ENCODE data around the gene RPE. TPM values are rescaled to one million over a fixed set of nuclear protein-coding genes. Genes with fewer than 3 reads are reported as not detected.

RPE gene
- total RNA-seq, 1 experiment from 2014 or later = 77.4 TPM

DNA sequence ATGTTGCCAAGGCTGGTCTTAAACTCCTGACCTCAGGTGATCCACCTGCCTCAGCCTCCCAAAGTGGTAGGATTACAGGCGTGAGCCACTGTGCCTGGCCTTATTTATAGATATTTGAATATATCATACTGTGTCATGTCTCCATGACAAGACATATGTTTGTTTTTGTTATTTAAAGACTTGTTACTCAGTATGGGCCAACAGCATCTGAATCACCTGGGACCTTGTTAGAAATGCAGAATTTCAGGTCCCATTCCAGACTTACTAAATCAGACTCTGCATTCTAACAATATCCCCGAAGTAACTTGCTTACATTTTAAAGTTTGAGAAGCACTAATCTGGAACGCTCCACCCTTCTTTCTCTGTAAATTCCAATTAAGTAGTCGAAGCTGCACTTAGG lies 33.2 kb downstream of the RPE start:
- Histone ChIP-seq H4K20me1 (ENCODE audit: insufficient read depth, low read depth, low read length) (no peaks in the 10 kb centered on the region), H3K4me2 (ENCODE audit: low read depth, low read length, poor library complexity, severe bottlenecking) (no peak overlapping the region), H3K79me2 (ENCODE audit: low read length) (no peaks in the 10 kb centered on the region), H3K9me2 (replicated peaks; ENCODE audit: insufficient read depth, low read length) (no peaks in the 10 kb centered on the region), H3K9ac (ENCODE audit: low read length) (no peak overlapping the region), H3K36me3 (ENCODE audit: insufficient read depth, low read length) (peaks cover 14% of the 10 kb centered on the region; the same call in 1 of the 2 replicates), H2AFZ (ENCODE audit: low read length) (no peak overlapping the region), H3K27ac (ENCODE audit: low read length) (no peak overlapping the region), H3K4me1 (ENCODE audit: low read length) (no peaks in the 10 kb centered on the region), H3K9me3 (ENCODE audit: low read length) (no peaks in the 10 kb centered on the region), H3K4me3 (ENCODE audit: low read length) (no peak overlapping the region), H3K27me3 (ENCODE audit: low read length) (no peaks in the 10 kb centered on the region)
- DNase-seq = no peak

DNA sequence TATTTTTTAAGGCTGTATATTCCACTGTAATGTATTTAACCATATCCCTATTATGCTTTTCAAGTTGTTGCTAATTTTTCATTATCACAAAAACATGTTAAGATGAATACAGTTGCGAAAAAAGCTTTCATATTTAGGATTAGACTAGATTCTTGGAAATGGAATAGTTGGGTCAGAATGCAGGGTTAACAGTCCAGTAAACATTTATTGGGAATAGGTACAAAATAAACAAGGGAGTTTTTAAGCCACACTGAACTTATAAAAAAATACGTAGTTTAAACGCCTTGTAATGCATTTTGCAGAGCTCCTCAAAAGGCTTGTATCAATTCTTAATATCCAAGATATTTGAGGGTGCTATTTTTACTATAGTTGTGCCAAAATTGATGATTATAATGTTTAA lies 35.6 kb downstream of the RPE start:
- H3K27me3 ChIP-seq (ENCODE audit: low read length) = no peaks in the 10 kb centered on the region
- DNase-seq = no peak
- no peak overlapping the region for H3K9ac ChIP-seq (ENCODE audit: low read length)

GRCh38 chr2:210046851-210047500 lies 44.5 kb downstream of the RPE start:
- Histone ChIP-seq H3K4me1 (ENCODE audit: low read length) (no peaks in the 10 kb centered on the region), H3K27me3 (ENCODE audit: low read length) (no peaks in the 10 kb centered on the region), H3K9me3 (ENCODE audit: low read length) (no peaks in the 10 kb centered on the region), H4K20me1 (ENCODE audit: insufficient read depth, low read depth, low read length) (no peaks in the 10 kb centered on the region), H3K36me3 (ENCODE audit: insufficient read depth, low read length) (peaks cover 9% of the 10 kb centered on the region), H3K27ac (ENCODE audit: low read length) (no peak overlapping the region), H3K4me3 (ENCODE audit: low read length) (no peak overlapping the region), H3K79me2 (ENCODE audit: low read length) (no peaks in the 10 kb centered on the region), H3K9ac (ENCODE audit: low read length) (no peak overlapping the region), H3K9me2 (replicated peaks; ENCODE audit: insufficient read depth, low read length) (no peaks in the 10 kb centered on the region), H2AFZ (ENCODE audit: low read length) (no peak overlapping the region), H3K4me2 (ENCODE audit: low read depth, low read length, poor library complexity, severe bottlenecking) (no peak overlapping the region)
- DNase-seq = no peak

More for the DNA sequence above, 35.6 kb downstream of the RPE start:
- H3K4me2 ChIP-seq (ENCODE audit: low read depth, low read length, poor library complexity, severe bottlenecking) = no peak overlapping the region
- H3K9me3 ChIP-seq (ENCODE audit: low read length) = no peaks in the 10 kb centered on the region
- H3K4me3 ChIP-seq (ENCODE audit: low read length) = no peak overlapping the region
- H3K36me3 ChIP-seq (ENCODE audit: insufficient read depth, low read length) = peaks cover 5% of the 10 kb centered on the region; the same call in 1 of the 2 replicates
- no peaks in the 10 kb centered on the region for H3K9me2 ChIP-seq (replicated peaks; ENCODE audit: insufficient read depth, low read length)
- no peaks in the 10 kb centered on the region for H3K4me1 ChIP-seq (ENCODE audit: low read length)
- H2AFZ ChIP-seq (ENCODE audit: low read length) = no peak overlapping the region
- H3K79me2 ChIP-seq (ENCODE audit: low read length) = no peaks in the 10 kb centered on the region
- no peak overlapping the region for H3K27ac ChIP-seq (ENCODE audit: low read length)
- H4K20me1 ChIP-seq (ENCODE audit: insufficient read depth, low read depth, low read length) = no peaks in the 10 kb centered on the region

- H3K9me2 ChIP-seq (replicated peaks; ENCODE audit: insufficient read depth, low read length) = no peaks in the 10 kb centered on the region
- no peak for DNase-seq
- H4K20me1 ChIP-seq (ENCODE audit: insufficient read depth, low read depth, low read length) = no peaks in the 10 kb centered on the region
- H3K9me3 ChIP-seq (ENCODE audit: low read length) = no peaks in the 10 kb centered on the region
- no peak overlapping the region for H3K9ac ChIP-seq (ENCODE audit: low read length)
- no peak overlapping the region for H3K4me3 ChIP-seq (ENCODE audit: low read length)
- H3K79me2 ChIP-seq (ENCODE audit: low read length) = no peaks in the 10 kb centered on the region
- H2AFZ ChIP-seq (ENCODE audit: low read length) = no peak overlapping the region
- H3K36me3 ChIP-seq (ENCODE audit: insufficient read depth, low read length) = peaks cover 12% of the 10 kb centered on the region
- no peak overlapping the region for H3K4me2 ChIP-seq (ENCODE audit: low read depth, low read length, poor library complexity, severe bottlenecking)
- H3K27me3 ChIP-seq (ENCODE audit: low read length) = no peaks in the 10 kb centered on the region
- no peaks in the 10 kb centered on the region for H3K4me1 ChIP-seq (ENCODE audit: low read length)
- no peak overlapping the region for H3K27ac ChIP-seq (ENCODE audit: low read length)
Observed at GRCh38 chr2:210049831-210050230, 47.4 kb downstream of the RPE start.

- no peaks in the 10 kb centered on the region for H3K9me3 ChIP-seq (ENCODE audit: low read length)
- no peaks in the 10 kb centered on the region for H3K27me3 ChIP-seq (ENCODE audit: low read length)
- no peak overlapping the region for H3K4me2 ChIP-seq (ENCODE audit: low read depth, low read length, poor library complexity, severe bottlenecking)
- peaks cover 8% of the 10 kb centered on the region; the same call in 1 of the 2 replicates for H3K36me3 ChIP-seq (ENCODE audit: insufficient read depth, low read length)
- no peaks in the 10 kb centered on the region for H3K79me2 ChIP-seq (ENCODE audit: low read length)
- no peaks in the 10 kb centered on the region for H3K4me1 ChIP-seq (ENCODE audit: low read length)
- no peaks in the 10 kb centered on the region for H3K9me2 ChIP-seq (replicated peaks; ENCODE audit: insufficient read depth, low read length)
- H3K9ac ChIP-seq (ENCODE audit: low read length) = no peak overlapping the region
- no peak overlapping the region for H3K4me3 ChIP-seq (ENCODE audit: low read length)
- DNase-seq = no peak
- H2AFZ ChIP-seq (ENCODE audit: low read length) = no peak overlapping the region
- no peaks in the 10 kb centered on the region for H4K20me1 ChIP-seq (ENCODE audit: insufficient read depth, low read depth, low read length)
- H3K27ac ChIP-seq (ENCODE audit: low read length) = no peak overlapping the region
Observed at GRCh38 chr2:210050885-210051284, 48.4 kb downstream of the RPE start.

DNA sequence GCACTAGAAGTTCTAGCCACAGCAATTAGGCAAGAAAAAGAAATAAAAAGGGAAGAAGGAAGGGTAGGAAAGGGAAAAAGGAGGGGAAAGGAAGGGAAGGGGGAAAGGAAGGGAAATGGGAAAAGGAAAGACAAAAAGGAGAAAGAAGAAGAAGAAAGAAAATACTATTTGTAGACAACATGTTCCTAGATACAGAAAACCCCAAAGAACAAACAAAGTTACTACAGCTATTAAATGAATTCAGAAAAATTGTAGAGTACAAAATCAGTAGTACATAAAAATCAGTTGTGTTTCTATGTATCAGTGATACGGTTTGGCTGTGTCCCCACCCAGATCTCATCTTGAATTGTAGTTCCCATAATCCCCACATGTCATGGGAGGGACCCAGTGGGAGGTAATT lies 52.3 kb downstream of the RPE start:
- Histone ChIP-seq H3K4me1 (ENCODE audit: low read length) (no peaks in the 10 kb centered on the region), H3K36me3 (ENCODE audit: insufficient read depth, low read length) (peaks cover 3% of the 10 kb centered on the region; the same call in 1 of the 2 replicates), H3K9me3 (ENCODE audit: low read length) (no peaks in the 10 kb centered on the region), H3K9ac (ENCODE audit: low read length) (no peak overlapping the region), H3K27ac (ENCODE audit: low read length) (no peak overlapping the region), H2AFZ (ENCODE audit: low read length) (no peak overlapping the region), H3K27me3 (ENCODE audit: low read length) (no peaks in the 10 kb centered on the region), H3K9me2 (replicated peaks; ENCODE audit: insufficient read depth, low read length) (no peaks in the 10 kb centered on the region), H3K4me3 (ENCODE audit: low read length) (no peak overlapping the region), H4K20me1 (ENCODE audit: insufficient read depth, low read depth, low read length) (no peaks in the 10 kb centered on the region), H3K4me2 (ENCODE audit: low read depth, low read length, poor library complexity, severe bottlenecking) (no peak overlapping the region), H3K79me2 (ENCODE audit: low read length) (no peaks in the 10 kb centered on the region)
- DNase-seq = no peak

- Histone ChIP-seq H2AFZ (ENCODE audit: low read length) (no peak overlapping the region), H3K9ac (ENCODE audit: low read length) (no peak overlapping the region), H3K27me3 (ENCODE audit: low read length) (no peaks in the 10 kb centered on the region), H3K4me1 (ENCODE audit: low read length) (no peaks in the 10 kb centered on the region), H3K9me3 (ENCODE audit: low read length) (no peaks in the 10 kb centered on the region), H3K4me2 (ENCODE audit: low read depth, low read length, poor library complexity, severe bottlenecking) (no peak overlapping the region), H3K79me2 (ENCODE audit: low read length) (no peaks in the 10 kb centered on the region), H3K4me3 (ENCODE audit: low read length) (no peak overlapping the region), H4K20me1 (ENCODE audit: insufficient read depth, low read depth, low read length) (no peaks in the 10 kb centered on the region), H3K27ac (ENCODE audit: low read length) (no peak overlapping the region), H3K36me3 (ENCODE audit: insufficient read depth, low read length) (peaks cover 3% of the 10 kb centered on the region; the same call in 1 of the 2 replicates), H3K9me2 (replicated peaks; ENCODE audit: insufficient read depth, low read length) (no peaks in the 10 kb centered on the region)
- no peak for DNase-seq
Observed at GRCh38 chr2:210055825-210056224, 53.4 kb downstream of the RPE start.

- H3K4me1 ChIP-seq (ENCODE audit: low read length) = no peaks in the 10 kb centered on the region
- H3K36me3 ChIP-seq (ENCODE audit: insufficient read depth, low read length) = no peaks in the 10 kb centered on the region
- H2AFZ ChIP-seq (ENCODE audit: low read length) = no peak overlapping the region
- H4K20me1 ChIP-seq (ENCODE audit: insufficient read depth, low read depth, low read length) = no peaks in the 10 kb centered on the region
- DNase-seq = no peak
- no peaks in the 10 kb centered on the region for H3K79me2 ChIP-seq (ENCODE audit: low read length)
- no peak overlapping the region for H3K4me3 ChIP-seq (ENCODE audit: low read length)
- H3K9ac ChIP-seq (ENCODE audit: low read length) = no peak overlapping the region
- H3K9me3 ChIP-seq (ENCODE audit: low read length) = no peaks in the 10 kb centered on the region
- no peaks in the 10 kb centered on the region for H3K27me3 ChIP-seq (ENCODE audit: low read length)
- no peaks in the 10 kb centered on the region for H3K9me2 ChIP-seq (replicated peaks; ENCODE audit: insufficient read depth, low read length)
- no peak overlapping the region for H3K4me2 ChIP-seq (ENCODE audit: low read depth, low read length, poor library complexity, severe bottlenecking)
- H3K27ac ChIP-seq (ENCODE audit: low read length) = no peak overlapping the region
Observed at GRCh38 chr2:210063306-210063705, 60.9 kb downstream of the RPE start.

Data from Karpas-422 (cell line).